Measurements from ENCODE around the gene CRAMP1. TPM values are rescaled to one million over a fixed set of nuclear protein-coding genes. Genes with fewer than 3 reads are reported as not detected.

Gene CRAMP1
- total and polyA plus RNA-seq, 2 of the 8 experiments (the other 6 are each of a cell fraction or from before 2014, with no cell fraction given) = 19.2 to 23.2 TPM

GRCh38 chr16:1670371-1670770, 58.2 kb downstream of the CRAMP1 start:
- no peak overlapping the region for H2AK5ac ChIP-seq (ENCODE audit: low read depth, low read length)
- no peak overlapping the region for H2BK12ac ChIP-seq (ENCODE audit: low read depth, low read length)
- no peak overlapping the region for H2BK15ac ChIP-seq (ENCODE audit: low read length)
- no peak overlapping the region for H3K9ac ChIP-seq (replicated peaks in 1 of 4; ENCODE audit: extremely low read depth in 1 of 4, low read depth in 3 of 4, low read length in 3 of 4)
- H3K4ac ChIP-seq (replicated peaks; ENCODE audit: insufficient read length, low read depth, low read length) = no peak overlapping the region
- H3K4me3 ChIP-seq (ENCODE audit: extremely low read depth in 1 of 4, insufficient read depth in 2 of 4, low read depth in 3 of 4, low read length in 4 of 4) = no peak overlapping the region
- POLR2A ChIA-PET (ENCODE audit: partially characterized antibody) = interaction anchor here (1.3 kb wide), 1 partner anchor 33 kb away, joined by 5 read pairs; no protein-coding TSS in a partner anchor
- no peak overlapping the region for H2BK120ac ChIP-seq (replicated peaks; ENCODE audit: low read depth, low read length)
- H3K14ac ChIP-seq (ENCODE audit: insufficient read length) = no peak overlapping the region
- H2AFZ ChIP-seq (ENCODE audit: low read length) = no peak overlapping the region
- DNase-seq (ENCODE audit: low read depth in 1 of 2, low spot score in 2 of 2) (no peak), FAIRE-seq (no peak)
- no peaks in the 10 kb centered on the region for H3K23me2 ChIP-seq (ENCODE audit: low read depth, low read length)
- H4K8ac ChIP-seq (ENCODE audit: extremely low read depth, insufficient read depth, low read length) = no peak overlapping the region
- no peaks in the 10 kb centered on the region; the same call in 1 of the 2 replicates for H3K79me1 ChIP-seq (ENCODE audit: low read depth, low read length)
- TF ChIP-seq RFX5 (IDR thresholded peaks at IDR 0.05; ENCODE audit: borderline replicate concordance, low read depth, low read length) = no peak
- no peak for TF ChIP-seq RNF2 (IDR thresholded peaks at IDR 0.05; ENCODE audit: borderline replicate concordance, low read depth, low read length, missing control alignments, poor library complexity, severe bottlenecking)
- no peak overlapping the region for H3K18ac ChIP-seq (ENCODE audit: extremely low read depth, low read length)
- H4K91ac ChIP-seq (replicated peaks; ENCODE audit: insufficient read length, low read length) = no peak overlapping the region
- H3K4me1 ChIP-seq (replicated peaks in 1 of 4; ENCODE audit: control insufficient read depth in 3 of 4, insufficient read depth in 4 of 4, low read length in 3 of 4) = no peaks in the 10 kb centered on the region
- H3K23ac ChIP-seq (ENCODE audit: insufficient read length) = no peak overlapping the region
- no peak overlapping the region for H3K4me2 ChIP-seq (ENCODE audit: insufficient read depth in 1 of 2, low read depth in 2 of 2, low read length in 2 of 2)
- 93% methylated on average over 14 of the region's 19 CpGs; no CpG with 5 or more reads in 1 of the 2 experiments for WGBS, 2 experiments (ENCODE audit: extremely low coverage in 1 of 2, insufficient coverage in 1 of 2, insufficient read length in 1 of 2, insufficient replicate concordance in 2 of 2, low coverage in 1 of 2, low lambda C conversion rate in 2 of 2, missing lambda C conversion rate in 1 of 2)
- CTCF ChIA-PET (ENCODE audit: partially characterized antibody) = interaction anchor here (1.9 kb wide), 1 partner anchor 53 kb away, joined by 7 read pairs; no protein-coding TSS in a partner anchor
- H3K27ac ChIP-seq (ENCODE audit: low read depth, low read length) = no peak overlapping the region
- H3K79me2 ChIP-seq (ENCODE audit: control insufficient read depth in 1 of 2, insufficient read depth in 2 of 2, low read length in 2 of 2) = no peaks in the 10 kb centered on the region
- H2BK5ac ChIP-seq (ENCODE audit: low read depth, low read length) = no peak overlapping the region
- H3K56ac ChIP-seq (replicated peaks; ENCODE audit: insufficient read length, low read depth, low read length) = no peak overlapping the region
- no peak overlapping the region for H2BK20ac ChIP-seq (ENCODE audit: low read length)
- no peaks in the 10 kb centered on the region for H3K9me3 ChIP-seq (ENCODE audit: insufficient read depth in 2 of 2, low read depth in 1 of 2, low read length in 1 of 2)
- peaks cover 5 to 8% of the 10 kb centered on the region in 2 experiments for H4K20me1 ChIP-seq (replicated peaks in 1 of 2; ENCODE audit: control insufficient read depth in 1 of 2, insufficient read depth in 2 of 2, low read length in 2 of 2)
- no peak overlapping the region for H4K5ac ChIP-seq (ENCODE audit: insufficient read length, low read depth, low read length)
- no peaks in the 10 kb centered on the region; a peak in 1 of 7 replicates for H3K27me3 ChIP-seq (replicated peaks in 1 of 4; ENCODE audit: control insufficient read depth in 3 of 4, extremely low read depth in 1 of 4, insufficient read depth in 3 of 4, low read length in 3 of 4)
- H3K36me3 ChIP-seq (ENCODE audit: control insufficient read depth in 2 of 4, insufficient read depth in 4 of 4, low read length in 3 of 4) = peaks cover 25 to 83% (median 58%) of the 10 kb centered on the region in 4 experiments; a peak in 7 of 8 replicates
